HCT116 (cell line): Measurements from ENCODE around the gene MAPK8IP3. TPM values are rescaled to one million over a fixed set of nuclear protein-coding genes. Genes with fewer than 3 reads are reported as not detected.

ENCODE experiments used
- ATAC-seq: fragments of 200-7000 bp; cut with Tn5 transposase; 2 replicates; pipeline ENCODE4 v1.9.1; 2020; ENCODE audit warnings: mild to moderate bottlenecking, moderate library complexity
- BruUV-seq: library from RNA; stranded (reverse); fragments of 400-500 nt; replicated peaks from 2 replicates; lab custom pipeline; 2021; lab: Mats Ljungman, UMichigan
- CTCF ChIA-PET: fragments of 300-600 bp; sonication (Branson Sonifier 250); formaldehyde crosslinking; loops from one replicate; lab custom pipeline; 2021; ENCODE audit warnings: antibody characterized with exemption; lab: Charles Lee
- POLR2A ChIA-PET: fragments of 300-600, 350-600 bp; sonication (Branson Sonifier 250); formaldehyde crosslinking; loops from one replicate; lab custom pipeline; 2021; ENCODE audit warnings: antibody characterized with exemption; lab: Charles Lee
- RAD21 ChIA-PET, 2 experiments: fragments of 300-600 bp; sonication (Branson Sonifier 250); formaldehyde crosslinking; loops; one replicate each; lab custom pipeline; 2023; ENCODE audit warnings: low total read pairs in 2 of 2; ENCODE audit not compliant: uncharacterized antibody in 2 of 2, unreplicated experiment in 2 of 2, low non-redundant PET in 1 of 2; lab: Charles Lee
- DNase-seq: peaks from one replicate; pipeline ENCODE4 v3.0.0-alpha.2; 2010; ENCODE audit warnings: low read depth, low spot score
- H2AFZ ChIP-seq: fragments of 200-600 bp; shearing (Covaris generic), sonication (generic); 2 replicates; pipeline ENCODE4 v1.6.1; 2017; ENCODE audit warnings: low read depth, mixed run types, mixed read lengths, antibody characterized with exemption, low read length; ENCODE audit not compliant: poor library complexity, severe bottlenecking
- H3K27ac ChIP-seq: 2 replicates; pipeline ENCODE4 v1.5.1; 2012; ENCODE audit warnings: low read depth, low read length
- H3K27me3 ChIP-seq: fragments of 200-600 bp; sonication (generic); 2 replicates; pipeline ENCODE4 v1.6.1; 2016; ENCODE audit warnings: mixed run types, low read length, mixed read lengths; ENCODE audit not compliant: insufficient read depth
- H3K36me3 ChIP-seq, 2 experiments: fragments of 200-500 bp in 1 of 2; fragments of 200-600 bp in 1 of 2; sonication (Bioruptor generic) in 1 of 2; sonication (generic) in 1 of 2; 2 replicates each; pipeline versions ENCODE4 v1.5.1 to v1.6.1; 2014 to 2016; ENCODE audit warnings: low read length in 2 of 2, inconsistent platforms in 1 of 2, mixed read lengths in 1 of 2, mixed run types in 1 of 2; ENCODE audit not compliant: insufficient read depth in 2 of 2, control insufficient read depth in 1 of 2
- H3K4me1 ChIP-seq, 2 experiments: fragments of 200-600 bp in 1 of 2; sonication (generic) in 1 of 2; 2 replicates each; pipeline versions ENCODE4 v1.5.1 to v1.6.1; 2012 to 2017; ENCODE audit warnings: low read length in 2 of 2, inconsistent platforms in 1 of 2, mild to moderate bottlenecking in 1 of 2, mixed read lengths in 1 of 2, mixed run types in 1 of 2, moderate library complexity in 1 of 2; ENCODE audit not compliant: insufficient read depth in 2 of 2, control insufficient read depth in 1 of 2
- H3K4me2 ChIP-seq: fragments of 200-600 bp; sonication (generic); 2 replicates; pipeline ENCODE4 v1.6.1; 2017; ENCODE audit warnings: mixed run types, low read length, mixed read lengths
- H3K4me3 ChIP-seq, 2 experiments: fragments of 200-600 bp in 1 of 2; sonication (generic) in 1 of 2; replicated peaks in 1 of 2; 2 replicates each; pipeline ENCODE4 v1.5.1; 2011 to 2016; ENCODE audit warnings: low read length in 2 of 2, control low read depth in 1 of 2, low read depth in 1 of 2, mild to moderate bottlenecking in 1 of 2, mixed read lengths in 1 of 2, mixed run types in 1 of 2
- H3K79me2 ChIP-seq: fragments of 200-600 bp; sonication (generic); 2 replicates; pipeline ENCODE4 v1.6.1; 2017; ENCODE audit warnings: mild to moderate bottlenecking, mixed run types, low read length, moderate library complexity, mixed read lengths; ENCODE audit not compliant: insufficient read depth
- H3K9ac ChIP-seq: fragments of 200-600 bp; sonication (generic); 2 replicates; pipeline ENCODE4 v1.6.1; 2016; ENCODE audit warnings: low read length, mixed read lengths
- H3K9me2 ChIP-seq: fragments of 200-600 bp; sonication (generic), shearing (Covaris generic); 2 replicates; pipeline ENCODE4 v1.6.1; 2017; ENCODE audit warnings: mixed run types, mild to moderate bottlenecking, moderate library complexity; ENCODE audit not compliant: insufficient read depth
- H3K9me3 ChIP-seq, 2 experiments: fragments of 200-500 bp in 1 of 2; fragments of 200-600 bp in 1 of 2; sonication (Bioruptor generic) in 1 of 2; sonication (generic) in 1 of 2; 2 replicates each; pipeline ENCODE4 v1.6.1; 2014 to 2017; ENCODE audit warnings: low read length in 2 of 2, mixed read lengths in 2 of 2, inconsistent platforms in 1 of 2, low read depth in 1 of 2, mild to moderate bottlenecking in 1 of 2, mixed run types in 1 of 2, moderate library complexity in 1 of 2; ENCODE audit not compliant: control insufficient read depth in 1 of 2, insufficient read depth in 1 of 2
- H4K20me1 ChIP-seq: fragments of 200-600 bp; sonication (generic), shearing (Covaris generic); 2 replicates; pipeline ENCODE4 v1.6.1; 2017; ENCODE audit warnings: mixed run types, mild to moderate bottlenecking, moderate library complexity; ENCODE audit not compliant: insufficient read depth
- CEBPB ChIP-seq: IDR thresholded peaks from 2 replicates; pipeline ENCODE4 v1.6.1; 2012; ENCODE audit warnings: low read depth
- CTCF ChIP-seq, 3 experiments: fragments of 200-600 bp in 1 of 3; sonication (generic) in 1 of 3; IDR thresholded peaks in 2 of 3; conservative IDR thresholded peaks in 1 of 3; 2 replicates each; pipeline ENCODE4 v1.5.1; 2012 to 2017; ENCODE audit warnings: low read depth in 2 of 3, low read length in 2 of 3, antibody characterized with exemption in 1 of 3, borderline replicate concordance in 1 of 3, control low read depth in 1 of 3, mild to moderate bottlenecking in 1 of 3, mixed read lengths in 1 of 3, mixed run types in 1 of 3, moderate library complexity in 1 of 3; ENCODE audit not compliant: insufficient read depth in 1 of 3
- ELF1 ChIP-seq: IDR thresholded peaks from 2 replicates; pipeline ENCODE4 v1.6.1; 2012; ENCODE audit warnings: low read depth, borderline replicate concordance
- FOSL1 ChIP-seq: IDR thresholded peaks from 2 replicates; pipeline ENCODE4 v1.6.1; 2012; ENCODE audit warnings: low read depth
- MAX ChIP-seq: IDR thresholded peaks from 2 replicates; pipeline ENCODE4 v1.6.1; 2012
- POLR2A ChIP-seq: IDR thresholded peaks from 2 replicates; pipeline ENCODE4 v1.7.0; 2011; ENCODE audit warnings: borderline replicate concordance; ENCODE audit not compliant: insufficient read depth, insufficient read length; ENCODE audit errors: extremely low read depth
- TCF7L2 ChIP-seq: IDR thresholded peaks from 2 replicates; pipeline ENCODE4 v1.7.0; 2011; ENCODE audit warnings: borderline replicate concordance, inconsistent platforms; ENCODE audit not compliant: insufficient read depth, insufficient read length; ENCODE audit errors: extremely low read depth
- ZNF274 ChIP-seq: fragments of 200-500 bp; sonication (Bioruptor generic); IDR thresholded peaks from 2 replicates; pipeline ENCODE4 v1.6.1; 2014; ENCODE audit warnings: mild to moderate bottlenecking, low read depth, low read length, inconsistent platforms
- intact Hi-C: fragments of 100-400 bp; cut with micrococcal nuclease; formaldehyde crosslinking; loops from 2 replicates; pipeline ENCODE4 v1.10.0; 2022
- total RNA-seq: library from RNA; stranded (reverse); gene quantifications from one replicate; pipeline ENCODE4 v1.2.1, GENCODE V29; 2021; ENCODE audit not compliant: unreplicated experiment
- TF ChIP-seq, protein P1 (sequence below): IDR thresholded peaks from 2 replicates; pipeline ENCODE4 v1.6.1; 2011; ENCODE audit warnings: mild to moderate bottlenecking, low read length, moderate library complexity; ENCODE audit not compliant: insufficient replicate concordance; ENCODE audit errors: extremely low read depth
- TF ChIP-seq, protein P2 (sequence below): IDR thresholded peaks from 2 replicates; pipeline ENCODE4 v1.6.1; 2012

The MAPK8IP3 gene
- total RNA-seq, 1 experiment from 2014 or later, result 75.3 TPM

GRCh38 chr16:1788708-1789100, 82.7 kb downstream of the MAPK8IP3 start:
- no TSS peak for BruUV-seq

More at GRCh38 chr16:1788708-1789100, 82.7 kb downstream of the MAPK8IP3 start:
- DNase-seq (no peak), ATAC-seq (no peak)
- H3K9me2 ChIP-seq, result no peaks in the 10 kb centered on the region
- peaks cover 0 to 5% of the 10 kb centered on the region in 2 experiments; a peak in 2 of 4 replicates for H3K36me3 ChIP-seq
- CTCF ChIA-PET, result no interaction called here
- no peak overlapping the region for H2AFZ ChIP-seq
- TF ChIP-seq, protein P1, sequence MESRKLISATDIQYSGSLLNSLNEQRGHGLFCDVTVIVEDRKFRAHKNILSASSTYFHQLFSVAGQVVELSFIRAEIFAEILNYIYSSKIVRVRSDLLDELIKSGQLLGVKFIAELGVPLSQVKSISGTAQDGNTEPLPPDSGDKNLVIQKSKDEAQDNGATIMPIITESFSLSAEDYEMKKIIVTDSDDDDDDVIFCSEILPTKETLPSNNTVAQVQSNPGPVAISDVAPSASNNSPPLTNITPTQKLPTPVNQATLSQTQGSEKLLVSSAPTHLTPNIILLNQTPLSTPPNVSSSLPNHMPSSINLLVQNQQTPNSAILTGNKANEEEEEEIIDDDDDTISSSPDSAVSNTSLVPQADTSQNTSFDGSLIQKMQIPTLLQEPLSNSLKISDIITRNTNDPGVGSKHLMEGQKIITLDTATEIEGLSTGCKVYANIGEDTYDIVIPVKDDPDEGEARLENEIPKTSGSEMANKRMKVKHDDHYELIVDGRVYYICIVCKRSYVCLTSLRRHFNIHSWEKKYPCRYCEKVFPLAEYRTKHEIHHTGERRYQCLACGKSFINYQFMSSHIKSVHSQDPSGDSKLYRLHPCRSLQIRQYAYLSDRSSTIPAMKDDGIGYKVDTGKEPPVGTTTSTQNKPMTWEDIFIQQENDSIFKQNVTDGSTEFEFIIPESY, result no peak
- TF ChIP-seq POLR2A (no peak), TCF7L2 (no peak), CTCF (IDR thresholded peaks at IDR 0.05 in 2 of 3, conservative IDR thresholded peaks at IDR 0.05 in 1 of 3; ENCODE audit: borderline replicate concordance in 1 of 3, insufficient read depth in 1 of 3, low read depth in 2 of 3, low read length in 2 of 3) (no peak), CEBPB (no peak), ZNF274 (no peak), MAX (no peak), ELF1 (no peak), FOSL1 (no peak)
- TF ChIP-seq, protein P2, sequence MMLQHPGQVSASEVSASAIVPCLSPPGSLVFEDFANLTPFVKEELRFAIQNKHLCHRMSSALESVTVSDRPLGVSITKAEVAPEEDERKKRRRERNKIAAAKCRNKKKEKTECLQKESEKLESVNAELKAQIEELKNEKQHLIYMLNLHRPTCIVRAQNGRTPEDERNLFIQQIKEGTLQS, result no peak
- H3K4me3 ChIP-seq, result no peak overlapping the region
- H3K27me3 ChIP-seq, result no peaks in the 10 kb centered on the region
- H4K20me1 ChIP-seq, result no peaks in the 10 kb centered on the region
- POLR2A ChIA-PET, result no interaction called here
- H3K79me2 ChIP-seq, result peaks cover 39% of the 10 kb centered on the region
- peaks cover 0 to 6% of the 10 kb centered on the region in 2 experiments; a peak in 2 of 4 replicates for H3K4me1 ChIP-seq
- intact Hi-C loops, result no loop called here
- no peak overlapping the region for H3K27ac ChIP-seq
- no peaks in the 10 kb centered on the region for H3K9me3 ChIP-seq
- RAD21 ChIA-PET, result no interaction called here
- H3K4me2 ChIP-seq, result no peak overlapping the region
- no peak overlapping the region for H3K9ac ChIP-seq
